Measurements from ENCODE around the gene ARHGEF18. TPM values are rescaled to one million over a fixed set of nuclear protein-coding genes. Genes with fewer than 3 reads are reported as not detected.

Gene ARHGEF18
- total RNA-seq, 1 experiment from 2014 or later: 38.3 TPM

DNA sequence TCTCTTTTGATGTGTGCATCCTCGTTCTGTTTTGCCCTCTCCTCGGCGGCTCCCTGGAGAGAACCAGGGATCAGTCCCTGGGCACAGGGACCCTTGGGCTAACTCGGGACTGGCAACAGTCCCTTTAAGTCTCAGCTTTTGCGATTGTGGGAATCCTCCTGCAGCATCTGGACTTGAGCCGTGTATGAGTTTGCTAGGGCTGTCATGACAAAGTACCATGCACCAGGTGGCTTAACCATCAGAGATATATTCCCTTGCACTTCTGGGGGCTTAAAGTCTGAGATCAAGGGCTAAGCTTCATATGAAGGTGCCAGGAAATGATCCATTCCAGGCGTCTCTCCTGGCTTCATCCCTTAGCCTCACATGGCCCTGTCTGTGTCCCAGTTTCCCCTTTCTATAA, 34.5 kb downstream of the ARHGEF18 start:
- no peak overlapping the region for H2AFZ ChIP-seq (ENCODE audit: low read length)
- no peaks in the 10 kb centered on the region for H3K4me1 ChIP-seq (ENCODE audit: insufficient read depth, low read length)
- Mint-ChIP-seq H3K4me3 (no peak overlapping the region), H3K36me3 (ENCODE audit: insufficient read depth in 1 of 3, low read depth in 3 of 3) (no peaks in the 10 kb centered on the region; a peak in 1 of 7 replicates), H3K27ac (no peak overlapping the region), H3K4me1 (peaks cover 11 to 22% of the 10 kb centered on the region in 2 experiments), H3K27me3 (ENCODE audit: low read depth) (no peaks in the 10 kb centered on the region; the same call in 1 of the 2 replicates), H3K9me3 (no peaks in the 10 kb centered on the region)
- no peak overlapping the region for H2BK20ac ChIP-seq (ENCODE audit: low read depth, low read length, poor library complexity, severe bottlenecking)
- no peak overlapping the region for H3T11ph ChIP-seq (ENCODE audit: low read length)
- H3K79me1 ChIP-seq (ENCODE audit: insufficient read depth, low read depth, low read length, poor library complexity, severe bottlenecking): no peaks in the 10 kb centered on the region
- H4K5ac ChIP-seq (ENCODE audit: insufficient read length, low read depth, low read length): no peak overlapping the region
- H2BK12ac ChIP-seq (ENCODE audit: insufficient read length, low read depth, low read length): no peak overlapping the region
- DNase-seq: no peak
- no peak overlapping the region for H3K14ac ChIP-seq (ENCODE audit: insufficient read depth, low read length)
- no peak overlapping the region for H3K4ac ChIP-seq (ENCODE audit: low read depth, low read length)
- no peak overlapping the region for H4K91ac ChIP-seq (ENCODE audit: insufficient read length, low read depth, low read length)
- H3K18ac ChIP-seq (ENCODE audit: insufficient read length, low read depth, low read length): no peak overlapping the region
- TF ChIP-seq, protein P1, sequence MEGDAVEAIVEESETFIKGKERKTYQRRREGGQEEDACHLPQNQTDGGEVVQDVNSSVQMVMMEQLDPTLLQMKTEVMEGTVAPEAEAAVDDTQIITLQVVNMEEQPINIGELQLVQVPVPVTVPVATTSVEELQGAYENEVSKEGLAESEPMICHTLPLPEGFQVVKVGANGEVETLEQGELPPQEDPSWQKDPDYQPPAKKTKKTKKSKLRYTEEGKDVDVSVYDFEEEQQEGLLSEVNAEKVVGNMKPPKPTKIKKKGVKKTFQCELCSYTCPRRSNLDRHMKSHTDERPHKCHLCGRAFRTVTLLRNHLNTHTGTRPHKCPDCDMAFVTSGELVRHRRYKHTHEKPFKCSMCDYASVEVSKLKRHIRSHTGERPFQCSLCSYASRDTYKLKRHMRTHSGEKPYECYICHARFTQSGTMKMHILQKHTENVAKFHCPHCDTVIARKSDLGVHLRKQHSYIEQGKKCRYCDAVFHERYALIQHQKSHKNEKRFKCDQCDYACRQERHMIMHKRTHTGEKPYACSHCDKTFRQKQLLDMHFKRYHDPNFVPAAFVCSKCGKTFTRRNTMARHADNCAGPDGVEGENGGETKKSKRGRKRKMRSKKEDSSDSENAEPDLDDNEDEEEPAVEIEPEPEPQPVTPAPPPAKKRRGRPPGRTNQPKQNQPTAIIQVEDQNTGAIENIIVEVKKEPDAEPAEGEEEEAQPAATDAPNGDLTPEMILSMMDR (conservative IDR thresholded peaks at IDR 0.05): no peak
- H3K79me2 ChIP-seq (ENCODE audit: insufficient read depth, low read length): no peaks in the 10 kb centered on the region
- H2BK120ac ChIP-seq (ENCODE audit: low read depth, low read length, poor library complexity, severe bottlenecking): no peak overlapping the region
- no peak overlapping the region for H3K9ac ChIP-seq (ENCODE audit: extremely low read depth, insufficient read length, low read length)
- no peaks in the 10 kb centered on the region for H3K27me3 ChIP-seq (ENCODE audit: insufficient read depth, low read length)
- H2AK5ac ChIP-seq (ENCODE audit: insufficient read length, low read length): no peak overlapping the region
- no peaks in the 10 kb centered on the region for H4K20me1 ChIP-seq (ENCODE audit: control insufficient read depth, insufficient read depth, insufficient read length)
- no peaks in the 10 kb centered on the region for H3K23me2 ChIP-seq (ENCODE audit: insufficient read length, low read depth, low read length, poor library complexity, severe bottlenecking)
- no peak overlapping the region for H3K4me2 ChIP-seq (ENCODE audit: insufficient read depth, insufficient read length, low read length)
- H3K23ac ChIP-seq (ENCODE audit: insufficient read length, low read depth, low read length): no peak overlapping the region
- H3K9me3 ChIP-seq (ENCODE audit: control insufficient read depth, low read depth, low read length): no peaks in the 10 kb centered on the region
- no CpG with 5 or more reads among the region's 7 CpGs for WGBS (ENCODE audit: extremely low coverage, insufficient read length, low lambda C conversion rate)
- no peak overlapping the region for H2BK15ac ChIP-seq (ENCODE audit: low read depth, low read length)
- H2BK5ac ChIP-seq (ENCODE audit: insufficient read length, low read length): no peak overlapping the region
- no peak overlapping the region for H3K56ac ChIP-seq (ENCODE audit: insufficient read length, low read depth, low read length)
- H3K27ac ChIP-seq (ENCODE audit: insufficient read length, low read depth, low read length): no peak overlapping the region
- no peak overlapping the region for H4K8ac ChIP-seq (replicated peaks; ENCODE audit: insufficient read length, low read depth, low read length)

All from H9 (cell line).